ENCODE results near the gene CSHL1. TPM values are rescaled to one million over a fixed set of nuclear protein-coding genes. Genes with fewer than 3 reads are reported as not detected.
"Not testable (repeated sequence)": the region's sequence is repeated elsewhere in the genome, so short reads cannot be mapped to it uniquely, and the experiment has no call there.

Gene CSHL1
- total RNA-seq, 1 donor from 2014 or later, result not detected

- TF ChIP-seq CTCF (conservative IDR thresholded peaks at IDR 0.05; ENCODE audit: low read depth, low read length), result peak; percentile 25
- not testable (repeated sequence) for DNase-seq (ENCODE audit: low read depth); H3K4me3 ChIP-seq (ENCODE audit: low read depth, low read length)
Measured at GRCh38 chr17:63866625-63867024, 44.4 kb downstream of the CSHL1 start.

Other genes with a start within 250 kb of the CSHL1 start
- gene LIMD2, start 211.1 kb downstream of the CSHL1 start, total RNA-seq, result 111 and 161 TPM in 2 replicates
- gene STRADA, start 169.5 kb downstream of the CSHL1 start, total RNA-seq, result 23.0 and 33.9 TPM in 2 replicates
- 27.6 and 34.8 TPM in 2 replicates for gene CCDC47, start 137.7 kb downstream of the CSHL1 start, total RNA-seq
- 35.0 and 44.6 TPM in 2 replicates for gene DDX42, start 137.1 kb downstream of the CSHL1 start, total RNA-seq
- 83.9 and 109 TPM in 2 replicates for gene PSMC5, start 83.8 kb downstream of the CSHL1 start, total RNA-seq
- 71.7 and 86.2 TPM in 2 replicates for gene FTSJ3, start 83.6 kb downstream of the CSHL1 start, total RNA-seq
- gene SMARCD2, start 68.6 kb downstream of the CSHL1 start, total RNA-seq, result 95.9 and 135 TPM in 2 replicates
- not detected in 2 replicates for gene CSH2, start 37.6 kb downstream of the CSHL1 start, total RNA-seq
- gene GH2, start 29.3 kb downstream of the CSHL1 start, total RNA-seq, result not detected in 2 replicates
- not detected in 2 replicates for gene CSH1, start 14.7 kb downstream of the CSHL1 start, total RNA-seq
- not detected in 2 replicates for gene GH1, start 7.6 kb upstream of the CSHL1 start, total RNA-seq
- gene CD79B, start 21.1 kb upstream of the CSHL1 start, total RNA-seq, result not detected in 2 replicates
- gene SCN4A, start 61.7 kb upstream of the CSHL1 start, total RNA-seq, result under 0.01 TPM in 1 of 2 replicates, not detected in the other
- gene PRR29, start 87.1 kb upstream of the CSHL1 start, total RNA-seq, result 0.14 and 0.17 TPM in 2 replicates
- 18.4 and 19.9 TPM in 2 replicates for gene ICAM2, start 109.4 kb upstream of the CSHL1 start, total RNA-seq
- gene ERN1, start 218.9 kb upstream of the CSHL1 start, total RNA-seq, result 2.1 and 6.3 TPM in 2 replicates